H9 (cell line): ENCODE results near the gene GLRA1. TPM values are rescaled to one million over a fixed set of nuclear protein-coding genes. Genes with fewer than 3 reads are reported as not detected.

Experiments
- DNase-seq: peaks from one replicate; pipeline ENCODE4 v3.0.0-alpha.2; 2017
- H2AFZ ChIP-seq: one replicate; pipeline ENCODE4 v1.6.1; 2013; ENCODE audit warnings: mild to moderate bottlenecking, low read length, control low read depth, moderate library complexity
- H2AK5ac ChIP-seq: 2 replicates; pipeline ENCODE4 v1.6.1; 2013; ENCODE audit warnings: low read length, control low read depth, mixed read lengths; ENCODE audit not compliant: insufficient read length
- H2BK120ac ChIP-seq: one replicate; pipeline ENCODE4 v1.6.1; 2013; ENCODE audit warnings: low read depth, mild to moderate bottlenecking, low read length, control low read depth, inconsistent platforms; ENCODE audit not compliant: poor library complexity, severe bottlenecking
- H2BK12ac ChIP-seq: 2 replicates; pipeline ENCODE4 v1.6.1; 2013; ENCODE audit warnings: low read length, control low read depth, mixed read lengths, low read depth; ENCODE audit not compliant: insufficient read length
- H2BK15ac ChIP-seq: 2 replicates; pipeline ENCODE4 v1.6.1; 2013; ENCODE audit warnings: low read depth, low read length, control low read depth
- H2BK20ac ChIP-seq: one replicate; pipeline ENCODE4 v1.6.1; 2013; ENCODE audit warnings: low read depth, mild to moderate bottlenecking, low read length, control low read depth, inconsistent platforms; ENCODE audit not compliant: poor library complexity, severe bottlenecking
- H2BK5ac ChIP-seq: 2 replicates; pipeline ENCODE4 v1.6.1; 2013; ENCODE audit warnings: low read length, control low read depth, mixed read lengths; ENCODE audit not compliant: insufficient read length
- H3K14ac ChIP-seq: 2 replicates; pipeline ENCODE4 v1.6.1; 2013; ENCODE audit warnings: low read length, control low read depth; ENCODE audit not compliant: insufficient read depth
- H3K18ac ChIP-seq: 2 replicates; pipeline ENCODE4 v1.6.1; 2013; ENCODE audit warnings: low read depth, mild to moderate bottlenecking, mixed read lengths, low read length, control low read depth; ENCODE audit not compliant: insufficient read length
- H3K23ac ChIP-seq: 2 replicates; pipeline ENCODE4 v1.6.1; 2013; ENCODE audit warnings: low read length, control low read depth, mixed read lengths, low read depth; ENCODE audit not compliant: insufficient read length
- H3K23me2 ChIP-seq: 2 replicates; pipeline ENCODE4 v1.6.1; 2013; ENCODE audit warnings: low read depth, mild to moderate bottlenecking, mixed read lengths, low read length, control low read depth; ENCODE audit not compliant: insufficient read length, poor library complexity, severe bottlenecking
- H3K27ac ChIP-seq: 2 replicates; pipeline ENCODE4 v1.5.1; 2013; ENCODE audit warnings: low read length, control low read depth, mixed read lengths, low read depth; ENCODE audit not compliant: insufficient read length
- H3K27me3 ChIP-seq: 2 replicates; pipeline ENCODE4 v1.6.1; 2013; ENCODE audit warnings: low read length, control low read depth, inconsistent platforms; ENCODE audit not compliant: insufficient read depth
- H3K4ac ChIP-seq: 2 replicates; pipeline ENCODE4 v1.6.1; 2013; ENCODE audit warnings: low read depth, mild to moderate bottlenecking, control low read depth, inconsistent platforms, low read length, moderate library complexity
- H3K4me1 ChIP-seq: 2 replicates; pipeline ENCODE4 v1.6.1; 2013; ENCODE audit warnings: low read length, control low read depth, inconsistent platforms; ENCODE audit not compliant: insufficient read depth
- H3K4me2 ChIP-seq: 2 replicates; pipeline ENCODE4 v1.6.1; 2013; ENCODE audit warnings: low read length, control low read depth, mixed read lengths; ENCODE audit not compliant: insufficient read length, insufficient read depth
- H3K56ac ChIP-seq: 2 replicates; pipeline ENCODE4 v1.6.1; 2013; ENCODE audit warnings: low read depth, mild to moderate bottlenecking, mixed read lengths, low read length, control low read depth; ENCODE audit not compliant: insufficient read length
- H3K79me1 ChIP-seq: 2 replicates; pipeline ENCODE4 v1.6.1; 2013; ENCODE audit warnings: low read depth, mild to moderate bottlenecking, moderate library complexity, low read length, control low read depth, inconsistent platforms; ENCODE audit not compliant: insufficient read depth, poor library complexity, severe bottlenecking
- H3K79me2 ChIP-seq: 2 replicates; pipeline ENCODE4 v1.6.1; 2013; ENCODE audit warnings: low read length, control low read depth, inconsistent platforms; ENCODE audit not compliant: insufficient read depth
- H3K9ac ChIP-seq: 2 replicates; pipeline ENCODE4 v1.6.1; 2013; ENCODE audit warnings: low read length, control low read depth, mixed read lengths; ENCODE audit not compliant: insufficient read length; ENCODE audit errors: extremely low read depth
- H3K9me3 ChIP-seq: one replicate; pipeline ENCODE4 v1.6.1; 2013; ENCODE audit warnings: low read depth, low read length, inconsistent platforms; ENCODE audit not compliant: control insufficient read depth
- H3T11ph ChIP-seq: one replicate; pipeline ENCODE4 v1.6.1; 2013; ENCODE audit warnings: mild to moderate bottlenecking, low read length, control low read depth, inconsistent platforms
- H4K20me1 ChIP-seq: one replicate; pipeline ENCODE4 v1.6.1; 2013; ENCODE audit not compliant: control insufficient read depth, insufficient read length, insufficient read depth
- H4K5ac ChIP-seq: 2 replicates; pipeline ENCODE4 v1.6.1; 2013; ENCODE audit warnings: low read depth, mild to moderate bottlenecking, mixed read lengths, low read length, control low read depth; ENCODE audit not compliant: insufficient read length
- H4K8ac ChIP-seq: replicated peaks from 2 replicates; pipeline ENCODE4 v1.6.1; 2013; ENCODE audit warnings: low read length, control low read depth, mixed read lengths, low read depth; ENCODE audit not compliant: insufficient read length
- H4K91ac ChIP-seq: 2 replicates; pipeline ENCODE4 v1.6.1; 2013; ENCODE audit warnings: low read depth, mild to moderate bottlenecking, moderate library complexity, mixed read lengths, low read length, control low read depth; ENCODE audit not compliant: insufficient read length
- H3K27ac Mint-ChIP-seq, 3 experiments: 2 replicates in 2 of 3; 3 replicates in 1 of 3; pipeline ENCODE4 v1.8.0; 2020 to 2021; ENCODE audit warnings: mixed read lengths in 3 of 3, mild to moderate bottlenecking in 1 of 3, moderate library complexity in 1 of 3
- H3K27me3 Mint-ChIP-seq: 2 replicates; pipeline ENCODE4 v1.8.0; 2021; ENCODE audit warnings: low read depth, mild to moderate bottlenecking, moderate library complexity, mixed read lengths
- H3K36me3 Mint-ChIP-seq, 3 experiments: 2 replicates in 2 of 3; 3 replicates in 1 of 3; pipeline ENCODE4 v1.8.0; 2020 to 2021; ENCODE audit warnings: low read depth in 3 of 3, mixed read lengths in 3 of 3; ENCODE audit not compliant: insufficient read depth in 1 of 3
- H3K4me1 Mint-ChIP-seq, 2 experiments: 2 replicates each; pipeline ENCODE4 v1.8.0; 2020; ENCODE audit warnings: mixed read lengths in 2 of 2
- H3K4me3 Mint-ChIP-seq, 2 experiments: 2 replicates in 1 of 2; 3 replicates in 1 of 2; pipeline ENCODE4 v1.8.0; 2020 to 2021; ENCODE audit warnings: mild to moderate bottlenecking in 2 of 2, mixed read lengths in 2 of 2, moderate library complexity in 1 of 2
- H3K9me3 Mint-ChIP-seq, 2 experiments: 2 replicates in 1 of 2; 3 replicates in 1 of 2; pipeline ENCODE4 v1.8.0; 2020; ENCODE audit warnings: mild to moderate bottlenecking in 2 of 2, mixed read lengths in 2 of 2, moderate library complexity in 1 of 2
- WGBS: extraction: QIAGEN DNeasy Blood & Tissue Kit; methylation state at CpG from one replicate; pipeline ENCODE4 v1.1.7; 2013; ENCODE audit warnings: missing lambda C conversion rate, low lambda C conversion rate, mixed read lengths; ENCODE audit not compliant: insufficient read length; ENCODE audit errors: extremely low coverage; 5-methylcytosine and 5-hydroxymethylcytosine counted together
- total RNA-seq: library from RNA; stranded (reverse); gene quantifications from 2 replicates; pipeline ENCODE4 v1.2.1, GENCODE V29; 2021
- TF ChIP-seq, protein P1 (sequence below): fragments of 200-600 bp; sonication (generic); conservative IDR thresholded peaks from 3 replicates; pipeline ENCODE4 v1.8.0; 2021; ENCODE audit warnings: antibody characterized with exemption, mild to moderate bottlenecking

GLRA1 gene
- total RNA-seq, 1 experiment from 2014 or later: not detected

DNA sequence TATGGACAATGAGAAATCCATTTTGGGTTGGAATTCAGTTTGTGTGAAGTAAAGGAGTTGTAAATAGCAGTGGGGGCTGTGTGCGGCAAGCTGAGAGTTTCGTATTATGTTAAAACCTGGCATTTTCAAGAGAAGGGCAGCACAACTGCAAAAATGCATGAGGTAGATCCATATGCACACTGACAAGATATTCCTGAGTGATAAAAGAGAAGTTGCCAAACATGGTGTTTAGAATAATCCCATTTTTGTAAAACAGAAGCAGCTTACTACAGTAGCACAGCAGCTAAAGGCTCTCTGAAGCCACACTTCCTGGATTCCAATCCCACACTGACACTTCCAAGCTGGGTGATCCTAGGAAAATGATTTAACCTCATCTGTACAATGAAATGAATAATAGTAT is 11.2 kb downstream of the GLRA1 start:
- peaks cover under 1% of the 10 kb centered on the region; the same call in 1 of the 2 replicates for H3K27me3 ChIP-seq
- H3K23ac ChIP-seq: no peak overlapping the region
- no peak overlapping the region for H2BK5ac ChIP-seq
- TF ChIP-seq, protein P1, sequence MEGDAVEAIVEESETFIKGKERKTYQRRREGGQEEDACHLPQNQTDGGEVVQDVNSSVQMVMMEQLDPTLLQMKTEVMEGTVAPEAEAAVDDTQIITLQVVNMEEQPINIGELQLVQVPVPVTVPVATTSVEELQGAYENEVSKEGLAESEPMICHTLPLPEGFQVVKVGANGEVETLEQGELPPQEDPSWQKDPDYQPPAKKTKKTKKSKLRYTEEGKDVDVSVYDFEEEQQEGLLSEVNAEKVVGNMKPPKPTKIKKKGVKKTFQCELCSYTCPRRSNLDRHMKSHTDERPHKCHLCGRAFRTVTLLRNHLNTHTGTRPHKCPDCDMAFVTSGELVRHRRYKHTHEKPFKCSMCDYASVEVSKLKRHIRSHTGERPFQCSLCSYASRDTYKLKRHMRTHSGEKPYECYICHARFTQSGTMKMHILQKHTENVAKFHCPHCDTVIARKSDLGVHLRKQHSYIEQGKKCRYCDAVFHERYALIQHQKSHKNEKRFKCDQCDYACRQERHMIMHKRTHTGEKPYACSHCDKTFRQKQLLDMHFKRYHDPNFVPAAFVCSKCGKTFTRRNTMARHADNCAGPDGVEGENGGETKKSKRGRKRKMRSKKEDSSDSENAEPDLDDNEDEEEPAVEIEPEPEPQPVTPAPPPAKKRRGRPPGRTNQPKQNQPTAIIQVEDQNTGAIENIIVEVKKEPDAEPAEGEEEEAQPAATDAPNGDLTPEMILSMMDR: no peak
- no peak overlapping the region for H3K27ac ChIP-seq
- H4K8ac ChIP-seq: no peak overlapping the region
- no peak overlapping the region for H3K27ac Mint-ChIP-seq
- no CpG with 5 or more reads among the region's 2 CpGs for WGBS
- no peak overlapping the region for H3K56ac ChIP-seq
- no peak overlapping the region for H2AFZ ChIP-seq
- H3K9me3 ChIP-seq: no peaks in the 10 kb centered on the region
- no peaks in the 10 kb centered on the region for H4K20me1 ChIP-seq
- no peak overlapping the region for H3K9ac ChIP-seq
- H3K4ac ChIP-seq: no peak overlapping the region
- no peak overlapping the region for H3K4me3 Mint-ChIP-seq
- no peak overlapping the region for H2BK15ac ChIP-seq
- no peak overlapping the region for H3K14ac ChIP-seq
- no peaks in the 10 kb centered on the region for H3K23me2 ChIP-seq
- DNase-seq: no peak
- no peaks in the 10 kb centered on the region; a peak in 1 of 5 replicates for H3K9me3 Mint-ChIP-seq
- H3K4me1 Mint-ChIP-seq: peaks cover 25 to 39% of the 10 kb centered on the region in 2 experiments
- peaks cover 99% of the 10 kb centered on the region for H3K27me3 Mint-ChIP-seq
- no peaks in the 10 kb centered on the region; the same call in 1 of the 2 replicates for H3K4me1 ChIP-seq
- H3T11ph ChIP-seq: no peak overlapping the region
- H3K79me1 ChIP-seq: no peaks in the 10 kb centered on the region
- no peak overlapping the region for H2BK20ac ChIP-seq
- H2AK5ac ChIP-seq: no peak overlapping the region
- no peak overlapping the region for H3K18ac ChIP-seq
- H4K5ac ChIP-seq: no peak overlapping the region
- no peak overlapping the region for H4K91ac ChIP-seq
- no peaks in the 10 kb centered on the region for H3K79me2 ChIP-seq
- H2BK12ac ChIP-seq: no peak overlapping the region
- H2BK120ac ChIP-seq: no peak overlapping the region
- no peaks in the 10 kb centered on the region for H3K36me3 Mint-ChIP-seq
- no peak overlapping the region for H3K4me2 ChIP-seq
